Dermis microvascular lymphatic vessel endothelial cell (primary cell): ENCODE measurements around the gene HBB. TPM values are rescaled to one million over a fixed set of nuclear protein-coding genes. Genes with fewer than 3 reads are reported as not detected.

Experiments
- DNase-seq, 2 donors: peaks; one replicate each; pipeline versions ENCODE4 v3.0.0 to v3.0.0-alpha.2; 2010; ENCODE audit warnings: low read depth in 2 of 2
- total RNA-seq: library from RNA; depleted of rRNA; stranded (reverse); fragments of >200 nt; gene quantifications from 2 replicates; pipeline ENCODE4 v1.2.1, GENCODE V29; 2014

Gene HBB
- total RNA-seq, 1 donor from 2014 or later: not detected

- no peak for DNase-seq
Observed at GRCh38 chr11:5247472-5248192, 20.8 kb upstream of the HBB start.

GRCh38 chr11:5246772-5247471, 20.1 kb upstream of the HBB start:
- DNase-seq: no peak

- no peak for DNase-seq
Observed at GRCh38 chr11:5245155-5245554, 18.3 kb upstream of the HBB start.

- DNase-seq: no peak
Observed at GRCh38 chr11:5243816-5244180, 16.9 kb upstream of the HBB start.

- DNase-seq: no peak
Observed at GRCh38 chr11:5242933-5243815, 16.3 kb upstream of the HBB start.

- DNase-seq: no peak
Observed at GRCh38 chr11:5242208-5242607, 15.3 kb upstream of the HBB start.

- DNase-seq: no peak
Observed at GRCh38 chr11:5241458-5241857, 14.6 kb upstream of the HBB start.

GRCh38 chr11:5240458-5240857, 13.6 kb upstream of the HBB start:
- DNase-seq: no peak

- DNase-seq: no peak
Observed at GRCh38 chr11:5240056-5240455, 13.2 kb upstream of the HBB start.

- no peak for DNase-seq
Observed at GRCh38 chr11:5239046-5239445, 12.2 kb upstream of the HBB start.

- no peak for DNase-seq
Observed at GRCh38 chr11:5238486-5238885, 11.6 kb upstream of the HBB start.

- no peak for DNase-seq
Observed at GRCh38 chr11:5237420-5237819, 10.5 kb upstream of the HBB start.

- no peak for DNase-seq
Observed at GRCh38 chr11:5235364-5236095, 8.7 kb upstream of the HBB start.

- no peak for DNase-seq
Observed at GRCh38 chr11:5234381-5234834, 7.5 kb upstream of the HBB start, which contains the start of gene HBD. TSS of gene HBD (minus strand) at chr11:5234483. CDS start at chr11:5234433, 50 bp downstream.

GRCh38 chr11:5233307-5233706, 6.4 kb upstream of the HBB start:
- no peak for DNase-seq

- no peak for DNase-seq
Observed at GRCh38 chr11:5232821-5233220, 6.0 kb upstream of the HBB start.

GRCh38 chr11:5232176-5232575, 5.3 kb upstream of the HBB start:
- no peak for DNase-seq

- DNase-seq: no peak
Observed at GRCh38 chr11:5231111-5231510, 4.2 kb upstream of the HBB start.

- no peak for DNase-seq
Observed at GRCh38 chr11:5230266-5230665, 3.4 kb upstream of the HBB start.

- DNase-seq: no peak
Observed at GRCh38 chr11:5229796-5230195, 2.9 kb upstream of the HBB start.

GRCh38 chr11:5229356-5229755, 2.5 kb upstream of the HBB start:
- DNase-seq: no peak
